Stimulated activated CD8-positive, alpha-beta memory T cell treated with anti-CD3 and anti-CD28 coated beads, Interleukin-2, amount 100 ng/mL, for 1 hour (primary cell): ENCODE data around the gene TPST1.
"Not testable (repeated sequence)": the region's sequence is repeated elsewhere in the genome, so short reads cannot be mapped to it uniquely, and the experiment has no call there.

Experiments used
- DNase-seq, 2 donors: peaks; one replicate each; pipeline ENCODE4 v3.0.0-alpha.2; 2020; ENCODE audit warnings: low read depth in 2 of 2

Gene TPST1

GRCh38 chr7:66379542-66380160 is 174.5 kb downstream of the TPST1 start:
- DNase-seq = no peak

GRCh38 chr7:66380272-66380888 is 175.2 kb downstream of the TPST1 start:
- DNase-seq = no peak

GRCh38 chr7:66382182-66382923 is 177.2 kb downstream of the TPST1 start:
- DNase-seq = not testable (repeated sequence)

- DNase-seq = not testable (repeated sequence)
Observed at GRCh38 chr7:66385191-66385905, 180.2 kb downstream of the TPST1 start.

GRCh38 chr7:66395128-66395571 is 190.0 kb downstream of the TPST1 start:
- DNase-seq = not testable (repeated sequence)

GRCh38 chr7:66396052-66396451 is 190.9 kb downstream of the TPST1 start:
- DNase-seq = not testable (repeated sequence)

- not testable (repeated sequence) for DNase-seq
Observed at GRCh38 chr7:66398841-66399240, 193.7 kb downstream of the TPST1 start.

GRCh38 chr7:66399566-66399965 is 194.4 kb downstream of the TPST1 start:
- no peak for DNase-seq

- no peak for DNase-seq
Observed at GRCh38 chr7:66400400-66400799, 195.3 kb downstream of the TPST1 start.

GRCh38 chr7:66401126-66401525 is 196.0 kb downstream of the TPST1 start:
- DNase-seq = not testable (repeated sequence)

- DNase-seq = not testable (repeated sequence)
Observed at GRCh38 chr7:66401932-66402331, 196.8 kb downstream of the TPST1 start.

GRCh38 chr7:66403564-66403963 is 198.4 kb downstream of the TPST1 start:
- DNase-seq = no peak

GRCh38 chr7:66409493-66409892 is 204.4 kb downstream of the TPST1 start:
- DNase-seq = no peak
